GOT3 (cell line): ENCODE results near the gene RNF11.

Experiments used
- DNase-seq: peaks from one replicate; lab custom pipeline; 2025; ENCODE audit warnings: mixed read lengths; lab: John Stamatoyannopoulos, UW

RNF11 gene

DNA sequence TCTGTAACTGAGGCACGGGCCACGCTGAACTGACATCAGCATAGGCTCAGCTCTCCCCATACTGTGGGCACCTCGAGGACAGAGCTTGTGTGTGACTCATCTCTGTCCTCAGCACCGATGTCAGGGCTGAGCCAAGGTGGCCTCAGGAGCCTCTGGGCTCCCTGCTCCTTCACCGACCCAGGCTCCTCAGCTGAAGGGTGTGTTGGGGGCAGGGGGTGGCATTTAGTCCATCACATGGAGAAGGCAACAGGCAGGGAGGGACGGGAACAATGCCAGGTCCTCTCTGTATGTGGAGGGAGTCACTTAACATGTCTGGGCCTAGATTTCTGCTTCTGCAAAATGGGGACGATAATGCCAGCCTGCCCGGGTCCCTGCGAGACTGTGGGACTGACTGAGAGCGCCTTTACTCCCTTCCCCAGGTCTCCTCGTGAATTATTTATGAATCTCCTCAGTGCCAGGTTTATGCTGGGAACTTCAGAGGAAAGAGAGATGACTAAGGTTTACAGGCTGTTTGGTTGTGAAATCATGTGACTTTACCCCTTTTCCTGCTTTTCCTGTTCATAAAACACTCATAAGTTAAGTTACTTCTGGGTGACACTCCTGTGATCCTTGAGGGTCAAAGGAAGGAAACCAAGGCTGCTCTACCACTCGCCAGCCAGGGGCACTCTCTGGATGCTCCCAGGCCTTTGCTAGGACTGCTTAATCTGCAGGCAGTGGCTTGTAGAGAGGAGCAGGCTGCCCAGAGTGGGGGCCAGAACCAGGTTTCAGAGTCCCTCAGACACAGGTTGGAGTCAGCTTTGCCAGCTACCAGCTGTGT lies 78.1 kb downstream of the RNF11 start:
- DNase-seq, result no peak

DNA sequence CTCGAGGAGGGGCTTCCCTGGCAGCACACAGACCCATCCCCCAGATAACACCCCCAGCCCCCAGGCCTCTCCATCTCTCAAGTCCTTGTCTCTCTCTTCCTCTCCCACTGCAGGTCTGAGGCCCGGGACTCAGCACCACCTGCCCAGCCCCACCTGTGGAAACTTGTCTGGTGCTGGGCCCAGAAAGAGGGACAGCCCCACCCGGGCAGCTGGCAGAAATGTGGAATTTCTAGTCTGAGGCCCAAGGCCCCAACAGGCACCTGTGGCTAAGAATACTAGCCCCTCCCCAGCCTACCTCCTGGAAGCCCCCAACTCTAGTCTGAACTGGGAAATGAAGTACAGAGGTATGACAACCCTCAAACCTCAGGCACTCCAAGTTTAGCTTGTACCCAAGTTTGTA lies 78.9 kb downstream of the RNF11 start:
- no peak for DNase-seq

DNA sequence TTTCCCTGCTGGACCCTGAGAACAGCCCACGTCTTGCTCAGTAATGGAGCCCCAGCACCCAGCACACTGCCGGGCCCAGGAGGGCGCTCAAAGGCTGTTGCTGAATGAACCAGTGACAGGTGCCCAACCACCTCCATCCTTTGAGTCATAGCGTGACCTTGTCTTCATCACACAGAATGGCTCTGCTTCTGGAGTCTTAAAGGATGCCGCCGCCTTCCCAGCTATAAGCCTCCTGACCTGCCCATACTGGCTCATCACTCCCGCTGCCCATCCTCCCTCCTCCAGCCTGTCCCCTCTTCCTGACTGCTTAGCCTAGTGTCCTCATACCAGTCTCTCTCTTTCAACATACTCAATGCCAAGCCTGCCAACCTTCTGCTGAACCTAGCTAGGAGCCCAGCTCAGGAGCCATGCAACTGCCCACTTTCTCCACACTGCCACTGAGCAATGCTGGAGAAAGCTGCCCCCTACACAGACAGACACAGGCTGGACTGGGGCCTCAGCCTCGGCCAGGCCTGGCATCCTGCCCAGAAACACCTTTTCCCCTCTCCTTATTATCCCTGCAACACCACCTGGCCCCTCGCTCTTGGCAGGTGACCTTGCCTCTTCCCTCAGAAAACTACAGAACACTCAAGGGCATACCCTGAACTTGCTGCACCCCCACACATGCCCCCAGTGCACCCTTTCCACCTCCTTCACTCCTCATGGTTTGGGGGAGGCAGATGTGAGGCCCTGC lies 80.2 kb downstream of the RNF11 start:
- no peak for DNase-seq

DNA sequence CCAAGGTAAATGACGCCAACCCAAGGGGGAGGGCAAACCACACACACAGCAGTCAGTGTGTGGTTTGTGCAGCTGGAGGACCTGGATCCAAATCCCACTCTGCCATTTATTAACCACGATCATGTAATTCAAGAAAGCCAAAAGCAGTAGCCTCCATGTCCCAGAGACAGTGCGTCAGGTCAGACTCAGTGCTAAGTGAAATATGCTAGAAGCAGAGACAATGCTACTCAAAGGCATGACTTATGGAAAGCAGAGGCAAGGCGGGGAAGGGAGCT lies 80.7 kb downstream of the RNF11 start:
- no peak for DNase-seq

DNA sequence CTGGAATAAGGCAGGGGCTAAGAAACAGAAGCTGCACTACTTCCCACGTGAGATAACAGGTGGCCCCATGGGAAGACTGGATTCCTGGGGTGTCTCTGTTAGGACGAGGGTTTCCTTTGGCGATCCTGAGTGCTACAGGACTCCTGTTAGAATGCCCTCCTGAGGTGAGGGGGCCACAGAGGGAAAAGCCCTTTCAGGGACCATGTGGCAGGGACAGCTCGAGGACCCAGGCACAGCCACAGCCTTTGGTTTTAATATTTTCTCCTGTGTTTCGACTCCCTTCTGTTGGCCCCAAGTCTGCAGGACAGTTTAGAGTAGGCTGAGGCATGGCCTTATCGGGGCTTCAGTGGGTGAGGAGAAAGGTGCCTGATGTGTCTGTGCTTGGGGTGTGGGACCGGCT lies 81.7 kb downstream of the RNF11 start:
- no peak for DNase-seq

DNA sequence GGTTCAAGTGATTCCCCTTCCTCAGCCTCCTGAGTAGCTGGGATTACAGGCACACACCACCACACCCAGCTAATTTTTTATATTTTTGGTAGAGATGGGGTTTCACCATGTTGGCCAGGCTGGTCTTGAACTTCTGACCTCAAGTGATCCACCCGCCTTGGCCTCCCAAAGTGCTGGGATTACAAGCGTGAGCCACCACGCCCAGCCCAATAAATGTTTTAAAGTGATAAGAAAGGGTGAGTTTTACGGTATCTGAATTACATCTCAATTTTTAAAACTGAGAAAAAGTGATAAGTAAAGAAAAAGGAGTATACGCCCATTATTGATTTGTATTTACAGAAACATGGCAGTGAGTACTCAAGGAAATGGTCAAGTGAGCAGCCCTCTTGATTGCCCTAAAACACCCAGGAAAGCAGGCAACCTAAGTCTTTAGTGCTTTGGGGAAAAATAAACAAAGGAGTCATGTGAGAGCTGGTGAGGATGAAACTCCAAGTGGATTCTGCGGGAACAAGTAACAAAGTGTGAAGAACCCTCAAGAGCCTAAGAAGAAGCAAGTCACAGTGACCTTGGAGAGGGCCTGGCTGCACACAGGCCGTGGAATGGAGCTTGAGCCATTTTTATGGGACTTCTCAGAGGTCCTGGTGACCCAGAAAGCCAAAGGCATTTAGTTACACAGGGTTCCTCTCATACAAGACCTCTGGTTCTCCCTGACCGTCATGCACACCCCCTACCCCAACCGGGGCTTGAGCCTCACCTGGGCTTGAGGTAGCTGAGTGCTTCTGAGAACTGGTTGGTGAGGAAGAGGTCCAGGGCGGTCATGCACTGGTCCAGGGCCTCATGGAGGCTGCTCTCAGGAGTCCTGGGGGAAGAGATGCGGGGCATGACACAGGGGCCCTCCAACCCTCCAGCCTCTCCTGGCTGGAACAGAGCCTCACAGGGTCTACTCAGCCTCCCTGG lies 85.2 kb downstream of the RNF11 start:
- no peak for DNase-seq

DNA sequence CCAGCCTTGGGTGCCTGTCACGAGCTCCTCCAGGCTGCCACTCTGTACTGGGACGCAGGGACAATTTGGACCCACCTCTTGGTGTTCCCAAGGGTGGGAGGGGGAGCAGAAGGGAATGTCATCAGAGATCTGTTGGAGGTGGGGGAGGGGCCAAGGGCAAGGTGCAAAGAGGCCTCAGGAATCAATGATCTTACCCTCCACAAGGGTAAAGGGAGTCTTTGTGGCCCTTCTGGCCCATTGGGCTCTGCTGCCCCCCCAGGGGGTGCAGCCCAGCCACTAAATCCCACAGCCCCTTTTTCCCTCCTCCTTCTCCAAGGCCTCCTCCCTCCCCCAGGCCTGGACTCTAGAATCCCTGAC lies 85.8 kb downstream of the RNF11 start:
- no peak for DNase-seq

DNA sequence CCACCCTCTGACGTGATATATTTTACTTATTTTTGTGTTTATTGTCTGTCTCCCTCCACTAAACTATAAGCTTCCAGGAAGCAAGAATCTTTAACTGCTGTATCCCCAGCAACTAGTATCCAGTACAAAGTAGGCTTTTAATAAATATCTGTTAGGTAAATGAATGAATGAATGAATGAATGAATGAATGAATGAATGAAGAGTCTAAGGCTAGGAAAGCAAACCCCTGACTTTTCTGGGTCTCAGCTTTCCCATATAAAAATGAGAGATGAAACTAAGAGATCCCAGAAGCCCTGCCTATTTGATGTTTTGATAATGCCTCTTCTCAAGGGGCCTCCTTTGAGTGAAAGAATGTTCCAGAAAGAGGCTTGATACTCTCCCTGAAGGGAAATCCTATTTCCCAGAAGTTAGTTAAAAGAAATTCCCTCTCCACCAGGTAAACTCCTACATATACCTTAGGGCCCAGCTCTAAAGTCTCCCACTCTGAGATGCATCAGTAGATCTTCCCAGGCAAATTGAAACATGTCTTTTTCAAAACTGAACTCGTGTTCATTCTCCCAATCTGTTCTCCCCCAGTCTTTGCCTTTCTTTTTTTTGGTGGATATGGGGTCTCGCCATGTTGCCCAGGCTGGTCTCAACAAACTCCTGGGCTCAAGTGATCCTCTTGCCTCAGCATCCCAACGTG lies 86.5 kb downstream of the RNF11 start:
- no peak for DNase-seq
